A549 (cell line): ENCODE measurements around the gene FGF19. TPM values are rescaled to one million over a fixed set of nuclear protein-coding genes. Genes with fewer than 3 reads are reported as not detected.

Experiments used
- ATAC-seq, 2 experiments: fragments of 200-7000 bp in 1 of 2; fragments of >200 bp in 1 of 2; cut with Nextera tagmentation in 1 of 2; cut with Tn5 transposase in 1 of 2; 3 replicates each; pipeline versions ENCODE4 v1.8.0 to v1.9.1; 2018 to 2020; ENCODE audit warnings: mild to moderate bottlenecking in 1 of 2, moderate library complexity in 1 of 2
- CTCF ChIA-PET: fragments of 300-600 bp; sonication (Branson Sonifier 250); formaldehyde crosslinking; extraction: SDS; loops from one replicate; lab custom pipeline; 2021; ENCODE audit warnings: antibody characterized with exemption, inconsistent platforms; lab: Yijun Ruan, JAX
- POLR2A ChIA-PET: fragments of 350-600 bp; formaldehyde crosslinking; extraction: SDS; loops from one replicate; lab custom pipeline; 2021; ENCODE audit warnings: antibody characterized with exemption, inconsistent platforms; lab: Yijun Ruan, JAX
- DNase-seq, 2 experiments: peaks; one replicate each; pipeline versions ENCODE4 v3.0.0 to v3.0.0-alpha.2; 2011 to 2016; ENCODE audit warnings: low read depth in 1 of 2, low spot score in 1 of 2
- FAIRE-seq: peaks from 2 replicates; lab custom pipeline; 2011; peaks lifted over from hg19 to GRCh38; lab: Jason Lieb, UNC
- H3K27ac ChIP-seq, 2 experiments: fragments of >200 bp; sonication (Bioruptor Twin); formaldehyde crosslinking; 3 replicates each; pipeline ENCODE4 v1.5.1; 2016 to 2017
- H3K4me1 ChIP-seq: fragments of >200 bp; sonication (Bioruptor Twin); formaldehyde crosslinking; 3 replicates; pipeline ENCODE4 v1.6.1; 2016
- H3K4me2 ChIP-seq: fragments of >200 bp; sonication (Bioruptor Twin); formaldehyde crosslinking; 3 replicates; pipeline ENCODE4 v1.6.1; 2016
- H3K4me3 ChIP-seq: fragments of >200 bp; sonication (Bioruptor Twin); formaldehyde crosslinking; 3 replicates; pipeline ENCODE4 v1.5.1; 2016
- H3K9me3 ChIP-seq: fragments of >200 bp; sonication (Bioruptor Twin); formaldehyde crosslinking; 3 replicates; pipeline ENCODE4 v1.6.1; 2016
- BCL3 ChIP-seq: fragments of >200 bp; sonication (Bioruptor Twin); formaldehyde crosslinking; IDR thresholded peaks from 3 replicates; pipeline ENCODE4 v1.6.1; 2016
- CBX2 ChIP-seq: fragments of 200-600 bp; sonication (generic); IDR thresholded peaks from 2 replicates; pipeline ENCODE4 v1.6.1; 2016; ENCODE audit warnings: low read depth, mild to moderate bottlenecking, borderline replicate concordance
- CTCF ChIP-seq: fragments of >200 bp; sonication (Bioruptor Twin); formaldehyde crosslinking; IDR thresholded peaks from 3 replicates; pipeline ENCODE4 v1.5.1; 2016
- EHF ChIP-seq: fragments of 250-450 bp; sonication (Bioruptor Pico); IDR thresholded peaks from 2 replicates; pipeline ENCODE4 v1.5.0; 2020; ENCODE audit warnings: mild to moderate bottlenecking
- ELK1 ChIP-seq: fragments of 150-350 bp; IDR thresholded peaks from 2 replicates; pipeline ENCODE4 v1.6.1; 2014; ENCODE audit warnings: low read depth, mild to moderate bottlenecking, low read length
- FOXS1 ChIP-seq: fragments of 250-450 bp; sonication (Bioruptor Pico); IDR thresholded peaks from 2 replicates; pipeline ENCODE4 v1.5.0; 2020; ENCODE audit warnings: mild to moderate bottlenecking, moderate library complexity
- GATA3 ChIP-seq: IDR thresholded peaks from 2 replicates; pipeline ENCODE4 v1.6.1; 2012; ENCODE audit warnings: borderline replicate concordance
- HOXB13 ChIP-seq: fragments of 250-450 bp; sonication (Bioruptor Pico); IDR thresholded peaks from 2 replicates; pipeline ENCODE4 v1.5.0; 2020; ENCODE audit warnings: low read depth, mild to moderate bottlenecking, moderate library complexity
- JUN ChIP-seq, 2 experiments: fragments of >200 bp; sonication (Bioruptor Twin); formaldehyde crosslinking; IDR thresholded peaks; 2 replicates in 1 of 2; 3 replicates in 1 of 2; pipeline ENCODE4 v1.6.1; 2016 to 2017
- KDM1A ChIP-seq: fragments of 200-600 bp; sonication (generic); IDR thresholded peaks from 2 replicates; pipeline ENCODE4 v1.6.1; 2016; ENCODE audit warnings: low read depth, mild to moderate bottlenecking
- KDM5A ChIP-seq: fragments of 200-600 bp; sonication (generic); IDR thresholded peaks from 2 replicates; pipeline ENCODE4 v1.6.1; 2016; ENCODE audit warnings: antibody characterized with exemption, mild to moderate bottlenecking
- MYC ChIP-seq: IDR thresholded peaks from 2 replicates; pipeline ENCODE4 v1.6.1; 2012; ENCODE audit warnings: mild to moderate bottlenecking, inconsistent platforms, low read length, improper control_type of control experiment, borderline replicate concordance
- NPAS2 ChIP-seq: fragments of 250-450 bp; sonication (Bioruptor Pico); IDR thresholded peaks from 2 replicates; pipeline ENCODE4 v1.8.0; 2022; ENCODE audit warnings: mild to moderate bottlenecking, moderate library complexity, borderline replicate concordance
- PBX3 ChIP-seq: IDR thresholded peaks from 2 replicates; pipeline ENCODE4 v1.6.1; 2012
- PHF8 ChIP-seq: fragments of 200-600 bp; sonication (generic); IDR thresholded peaks from 2 replicates; pipeline ENCODE4 v1.6.1; 2016; ENCODE audit warnings: low read depth, mild to moderate bottlenecking, antibody characterized with exemption, moderate library complexity, borderline replicate concordance
- RCOR1 ChIP-seq: fragments of 150-350 bp; IDR thresholded peaks from 2 replicates; pipeline ENCODE4 v1.6.1; 2014; ENCODE audit warnings: antibody characterized with exemption, low read length, low read depth
- RFX5 ChIP-seq: fragments of 450-650 bp; IDR thresholded peaks from 2 replicates; pipeline ENCODE4 v1.7.1; 2014; ENCODE audit warnings: antibody characterized with exemption, mild to moderate bottlenecking, moderate library complexity
- SREBF2 ChIP-seq: fragments of 450-650 bp; IDR thresholded peaks from 2 replicates; pipeline ENCODE4 v1.6.1; 2014; ENCODE audit warnings: mild to moderate bottlenecking, moderate library complexity
- ZSCAN20 ChIP-seq: fragments of 250-450 bp; sonication (Bioruptor Pico); IDR thresholded peaks from 2 replicates; pipeline ENCODE4 v1.8.0; 2022; ENCODE audit warnings: mild to moderate bottlenecking, moderate library complexity
- WGBS: methylation state at CpG from one replicate; pipeline ENCODE4 v1.1.6; 2017; ENCODE audit errors: missing lambda C conversion rate; 5-methylcytosine and 5-hydroxymethylcytosine counted together
- polyA plus RNA-seq, 4 experiments: library from polyadenylated mRNA; depleted of rRNA in 3 of 4; stranded (reverse); fragments of >200 nt; fragmentation: RNase III in 1 of 4; extraction: RNeasy Plus Mini Kit Qiagen cat#74134 plus additional on column Dnase treatment in 1 of 4; gene quantifications; 2 replicates in 3 of 4; 3 replicates in 1 of 4; pipeline ENCODE4 v1.2.3, GENCODE V29; 2011 to 2017
- TF ChIP-seq, protein P1 (sequence below): IDR thresholded peaks from 2 replicates; pipeline ENCODE4 v1.6.1; 2012
- TF ChIP-seq, protein P2 (sequence below): fragments of 250-450 bp; sonication (Bioruptor Pico); IDR thresholded peaks from 2 replicates; pipeline ENCODE4 v1.5.0; 2021; ENCODE audit warnings: mild to moderate bottlenecking, moderate library complexity, borderline replicate concordance
- TF ChIP-seq, protein P3 (sequence below): fragments of 250-450 bp; sonication (Bioruptor Pico); IDR thresholded peaks from 2 replicates; pipeline ENCODE4 v1.5.0; 2020; ENCODE audit warnings: low read depth, mild to moderate bottlenecking, moderate library complexity

FGF19 gene
- polyA plus RNA-seq, 2 of the 4 experiments (the other 2 are of a cell fraction) = 0.05 to 0.31 TPM

- ATAC-seq (no peak), FAIRE-seq (no peak), DNase-seq (no peak)
- no peak for TF ChIP-seq PHF8
- TF ChIP-seq JUN (IDR thresholded peaks at IDR 0.05) = no peak
- no peak for TF ChIP-seq BCL3
- no peak for TF ChIP-seq EHF (CRISPR knock-in tag)
- TF ChIP-seq, protein P1, sequence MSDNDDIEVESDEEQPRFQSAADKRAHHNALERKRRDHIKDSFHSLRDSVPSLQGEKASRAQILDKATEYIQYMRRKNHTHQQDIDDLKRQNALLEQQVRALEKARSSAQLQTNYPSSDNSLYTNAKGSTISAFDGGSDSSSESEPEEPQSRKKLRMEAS = no peak
- TF ChIP-seq SREBF2 = no peak
- no peak for TF ChIP-seq PBX3
- no peak for TF ChIP-seq ZSCAN20 (CRISPR knock-in tag)
- TF ChIP-seq CBX2 = no peak
- TF ChIP-seq, protein P2, sequence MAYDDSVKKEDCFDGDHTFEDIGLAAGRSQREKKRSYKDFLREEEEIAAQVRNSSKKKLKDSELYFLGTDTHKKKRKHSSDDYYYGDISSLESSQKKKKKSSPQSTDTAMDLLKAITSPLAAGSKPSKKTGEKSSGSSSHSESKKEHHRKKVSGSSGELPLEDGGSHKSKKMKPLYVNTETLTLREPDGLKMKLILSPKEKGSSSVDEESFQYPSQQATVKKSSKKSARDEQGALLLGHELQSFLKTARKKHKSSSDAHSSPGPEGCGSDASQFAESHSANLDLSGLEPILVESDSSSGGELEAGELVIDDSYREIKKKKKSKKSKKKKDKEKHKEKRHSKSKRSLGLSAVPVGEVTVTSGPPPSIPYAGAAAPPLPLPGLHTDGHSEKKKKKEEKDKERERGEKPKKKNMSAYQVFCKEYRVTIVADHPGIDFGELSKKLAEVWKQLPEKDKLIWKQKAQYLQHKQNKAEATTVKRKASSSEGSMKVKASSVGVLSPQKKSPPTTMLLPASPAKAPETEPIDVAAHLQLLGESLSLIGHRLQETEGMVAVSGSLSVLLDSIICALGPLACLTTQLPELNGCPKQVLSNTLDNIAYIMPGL (CRISPR knock-in tag) = no peak
- TF ChIP-seq RCOR1 = no peak
- Histone ChIP-seq H3K27ac (no peak overlapping the region), H3K4me2 (no peak overlapping the region), H3K4me3 (no peak overlapping the region), H3K9me3 (peaks cover 9% of the 10 kb centered on the region; the same call in 1 of the 3 replicates), H3K4me1 (peaks cover 6% of the 10 kb centered on the region)
- 61% methylated on average over 7 of the region's 7 CpGs for WGBS
- POLR2A ChIA-PET = no interaction called here
- CTCF ChIA-PET = interaction anchor here (1.0 to 2.6 kb wide), 8 partner anchors 9 to 500 kb away, joined by 3 to 19 read pairs (median 7); no protein-coding TSS in a partner anchor
These were observed 8.2 kb downstream of the FGF19 start for GRCh38 chr11:69695581-69695980.

DNA sequence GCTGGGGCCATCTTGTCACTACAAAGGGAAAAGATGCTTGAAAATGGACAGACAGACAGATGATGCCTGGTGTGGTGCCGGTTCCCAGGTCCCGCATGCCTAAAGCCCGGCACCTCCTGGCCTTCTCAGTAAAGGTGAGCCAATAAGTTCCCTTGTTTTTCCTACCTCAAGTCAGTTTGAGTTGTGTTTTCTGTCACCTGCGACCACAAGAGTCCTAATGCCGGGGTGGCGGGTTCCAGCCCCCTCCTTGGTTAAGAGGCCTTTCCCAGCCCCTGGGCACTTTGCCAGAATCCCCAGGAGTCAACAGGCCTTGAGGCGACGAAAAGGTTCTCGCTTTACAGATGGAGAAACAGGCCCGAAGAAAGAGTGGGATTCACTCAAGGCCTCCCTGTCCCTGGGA, 9.0 kb downstream of the FGF19 start:
- WGBS = 92% methylated on average over 10 of the region's 10 CpGs
- DNase-seq (no peak), FAIRE-seq (no peak), ATAC-seq (no peak)
- ChIA-PET CTCF (interaction anchor here (1.6 to 2.6 kb wide), 4 partner anchors 9 to 218 kb away, joined by 5 to 19 read pairs (median 8); no protein-coding TSS in a partner anchor), POLR2A (no interaction called here)
- Histone ChIP-seq H3K4me3 (no peak overlapping the region), H3K27ac (no peak overlapping the region), H3K9me3 (peaks cover 9% of the 10 kb centered on the region; the same call in 1 of the 3 replicates), H3K4me1 (peaks cover 3% of the 10 kb centered on the region; the same call in 1 of the 3 replicates), H3K4me2 (no peak overlapping the region)
- no peak for TF ChIP-seq RFX5
- no peak for TF ChIP-seq CTCF
- no peak for TF ChIP-seq ELK1
- no peak for TF ChIP-seq FOXS1 (CRISPR knock-in tag)
- TF ChIP-seq, protein P3, sequence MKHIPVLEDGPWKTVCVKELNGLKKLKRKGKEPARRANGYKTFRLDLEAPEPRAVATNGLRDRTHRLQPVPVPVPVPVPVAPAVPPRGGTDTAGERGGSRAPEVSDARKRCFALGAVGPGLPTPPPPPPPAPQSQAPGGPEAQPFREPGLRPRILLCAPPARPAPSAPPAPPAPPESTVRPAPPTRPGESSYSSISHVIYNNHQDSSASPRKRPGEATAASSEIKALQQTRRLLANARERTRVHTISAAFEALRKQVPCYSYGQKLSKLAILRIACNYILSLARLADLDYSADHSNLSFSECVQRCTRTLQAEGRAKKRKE (CRISPR knock-in tag) = no peak
- no peak for TF ChIP-seq SREBF2
- TF ChIP-seq JUN (IDR thresholded peaks at IDR 0.05) = no peak
- TF ChIP-seq MYC = no peak
- TF ChIP-seq HOXB13 (CRISPR knock-in tag) = no peak
- no peak for TF ChIP-seq GATA3
- no peak for TF ChIP-seq PBX3
- TF ChIP-seq KDM1A = no peak
- no peak for TF ChIP-seq RCOR1
- TF ChIP-seq NPAS2 (CRISPR knock-in tag) = no peak
- no peak for TF ChIP-seq KDM5A
